Immature natural killer cell (primary cell): ENCODE measurements around the gene THRB. TPM values are rescaled to one million over a fixed set of nuclear protein-coding genes. Genes with fewer than 3 reads are reported as not detected.
"Not testable (repeated sequence)": the region's sequence is repeated elsewhere in the genome, so short reads cannot be mapped to it uniquely, and the experiment has no call there.

Source experiments
- DNase-seq, 3 donors: peaks; one replicate each; pipeline ENCODE4 v3.0.0; 2022; ENCODE audit warnings: mixed read lengths in 1 of 3
- H3K27ac Mint-ChIP-seq, 6 donors: one replicate each; pipeline ENCODE4 v1.8.0; 2020; ENCODE audit warnings: mixed read lengths in 6 of 6, mild to moderate bottlenecking in 5 of 6, inconsistent platforms in 4 of 6, moderate library complexity in 3 of 6
- H3K27me3 Mint-ChIP-seq, 3 donors: one replicate each; pipeline ENCODE4 v1.8.0; 2020 to 2021; ENCODE audit warnings: low read depth in 3 of 3, mild to moderate bottlenecking in 3 of 3, mixed read lengths in 3 of 3, moderate library complexity in 3 of 3, inconsistent platforms in 1 of 3
- H3K36me3 Mint-ChIP-seq, 3 donors: one replicate each; pipeline ENCODE4 v1.8.0; 2020; ENCODE audit warnings: mixed read lengths in 3 of 3, inconsistent platforms in 2 of 3, mild to moderate bottlenecking in 2 of 3
- H3K4me1 Mint-ChIP-seq, 2 donors: one replicate each; pipeline ENCODE4 v1.8.0; 2020; ENCODE audit warnings: inconsistent platforms in 2 of 2, mild to moderate bottlenecking in 2 of 2, mixed read lengths in 2 of 2, moderate library complexity in 1 of 2
- H3K4me3 Mint-ChIP-seq, 5 donors: one replicate each; pipeline ENCODE4 v1.8.0; 2020; ENCODE audit warnings: mild to moderate bottlenecking in 5 of 5, mixed read lengths in 5 of 5, inconsistent platforms in 3 of 5, moderate library complexity in 3 of 5
- H3K9me3 Mint-ChIP-seq, 6 donors: one replicate each; pipeline ENCODE4 v1.8.0; 2020; ENCODE audit warnings: mild to moderate bottlenecking in 6 of 6, mixed read lengths in 6 of 6, inconsistent platforms in 4 of 6, moderate library complexity in 3 of 6
- polyA plus RNA-seq, 3 donors: library from polyadenylated mRNA; unstranded; fragments of 300-500 nt; fragmentation: Illumina TruSeq; gene quantifications; one replicate each; pipeline ENCODE4 v1.2.3, GENCODE V29; 2021

Gene THRB
- polyA plus RNA-seq, 3 donors from 2014 or later: not detected

DNA sequence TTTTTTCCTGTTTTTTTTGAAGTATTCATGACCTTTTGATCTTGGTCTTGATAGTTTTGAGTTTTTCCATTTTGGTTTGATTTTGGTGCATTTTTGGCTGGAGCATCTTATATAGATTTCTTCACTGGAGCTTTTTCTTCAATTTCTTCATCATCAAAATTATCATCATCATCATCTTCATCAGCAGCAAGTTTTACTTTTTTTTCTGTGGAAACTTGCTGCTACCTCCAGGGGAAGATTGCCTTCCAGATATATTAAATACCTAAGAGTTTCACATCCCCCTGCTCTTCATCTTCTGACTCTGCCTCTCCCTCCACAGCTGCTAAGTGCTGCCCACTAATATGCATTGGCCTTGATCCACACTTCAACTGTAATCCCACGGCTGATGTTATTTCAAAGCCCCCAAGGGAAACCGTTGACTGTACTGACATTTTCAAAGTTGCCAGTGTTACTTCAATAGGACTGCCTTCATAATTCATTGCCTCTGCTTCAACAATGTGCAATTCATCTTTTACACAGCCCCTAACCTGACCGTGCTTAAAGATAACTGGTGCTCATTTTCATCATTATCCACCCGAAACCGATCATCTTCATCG is 397.9 kb downstream of the THRB start:
- Mint-ChIP-seq H3K9me3 (peaks cover 0 to 6% (median 0%) of the 10 kb centered on the region in 6 donors), H3K27me3 (peaks cover 0 to 2% (median 2%) of the 10 kb centered on the region in 3 donors), H3K4me1 (no peaks in the 10 kb centered on the region), H3K4me3 (no peak overlapping the region), H3K27ac (no peak overlapping the region), H3K36me3 (no peaks in the 10 kb centered on the region)
- no peak for DNase-seq

DNA sequence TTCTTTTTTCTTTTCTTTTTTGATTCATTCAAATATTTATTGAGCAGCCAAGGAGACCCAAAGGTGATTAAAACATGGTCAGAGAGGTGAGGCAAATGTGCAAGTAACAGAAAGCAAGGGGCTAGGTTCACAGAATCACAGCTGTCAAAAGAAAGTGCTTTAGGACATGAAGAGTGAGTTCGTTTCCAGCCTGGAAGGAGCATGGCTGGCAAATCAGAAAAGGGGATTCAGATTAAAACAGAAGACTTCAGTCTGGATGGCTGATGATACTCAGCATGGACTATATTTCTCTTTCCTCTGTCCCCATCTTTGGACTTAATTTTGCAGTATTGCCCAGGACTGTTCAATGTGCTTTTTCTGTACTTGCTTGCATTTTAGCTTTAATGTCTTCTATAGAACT is 398.4 kb downstream of the THRB start:
- DNase-seq: no peak
- no peak overlapping the region for H3K4me3 Mint-ChIP-seq
- no peaks in the 10 kb centered on the region for H3K36me3 Mint-ChIP-seq
- peaks cover 0 to 2% (median 2%) of the 10 kb centered on the region in 3 donors for H3K27me3 Mint-ChIP-seq
- no peak overlapping the region for H3K27ac Mint-ChIP-seq
- peaks cover 0 to 6% (median 0%) of the 10 kb centered on the region in 6 donors for H3K9me3 Mint-ChIP-seq
- H3K4me1 Mint-ChIP-seq: no peaks in the 10 kb centered on the region

DNA sequence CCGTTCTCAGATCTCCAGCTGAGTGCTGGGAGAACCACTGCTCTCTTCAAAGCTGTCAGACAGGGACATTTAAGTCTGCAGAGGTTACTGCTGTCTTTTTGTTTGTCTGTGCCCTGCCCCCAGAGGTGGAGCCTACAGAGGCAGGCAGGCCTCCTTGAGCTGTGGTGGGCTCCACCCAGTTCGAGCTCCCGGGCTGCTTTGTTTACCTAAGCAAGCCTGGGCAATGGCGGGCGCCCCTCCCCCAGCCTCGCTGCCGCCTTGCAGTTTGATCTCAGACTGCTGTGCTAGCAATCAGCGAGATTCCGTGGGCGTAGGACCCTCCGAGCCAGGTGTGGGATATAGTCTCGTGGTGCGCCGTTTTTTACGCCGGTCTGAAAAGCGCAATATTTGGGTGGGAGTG is 399.8 kb downstream of the THRB start:
- not testable (repeated sequence) for H3K27me3 Mint-ChIP-seq, H3K36me3 Mint-ChIP-seq, H3K9me3 Mint-ChIP-seq, H3K4me3 Mint-ChIP-seq, H3K27ac Mint-ChIP-seq, H3K4me1 Mint-ChIP-seq, DNase-seq

DNA sequence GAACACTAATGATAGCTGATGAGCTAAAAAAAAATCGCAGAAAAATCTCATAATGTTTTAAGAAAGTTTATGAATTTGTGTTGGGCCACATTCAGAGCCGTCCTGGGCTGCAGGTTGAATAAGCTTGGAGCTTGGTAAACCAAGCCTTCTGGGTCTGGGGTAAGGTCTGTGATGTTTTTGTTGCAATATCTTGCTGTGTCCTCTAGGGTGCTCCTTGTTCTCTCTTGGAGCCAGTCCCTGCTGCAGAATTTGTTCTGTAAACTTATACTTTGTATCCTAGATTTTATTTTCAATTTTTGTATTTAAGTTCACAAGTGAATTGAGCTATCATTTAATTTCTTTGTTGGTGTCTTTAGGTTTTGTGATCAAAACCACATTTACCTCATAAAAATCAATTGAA is 405.9 kb downstream of the THRB start:
- Mint-ChIP-seq H3K4me3 (no peak overlapping the region), H3K9me3 (peaks cover 0 to 4% (median 0%) of the 10 kb centered on the region in 6 donors), H3K27ac (no peak overlapping the region), H3K27me3 (peaks cover 0 to 4% (median 0%) of the 10 kb centered on the region in 3 donors), H3K36me3 (no peaks in the 10 kb centered on the region), H3K4me1 (no peaks in the 10 kb centered on the region)
- no peak for DNase-seq

DNA sequence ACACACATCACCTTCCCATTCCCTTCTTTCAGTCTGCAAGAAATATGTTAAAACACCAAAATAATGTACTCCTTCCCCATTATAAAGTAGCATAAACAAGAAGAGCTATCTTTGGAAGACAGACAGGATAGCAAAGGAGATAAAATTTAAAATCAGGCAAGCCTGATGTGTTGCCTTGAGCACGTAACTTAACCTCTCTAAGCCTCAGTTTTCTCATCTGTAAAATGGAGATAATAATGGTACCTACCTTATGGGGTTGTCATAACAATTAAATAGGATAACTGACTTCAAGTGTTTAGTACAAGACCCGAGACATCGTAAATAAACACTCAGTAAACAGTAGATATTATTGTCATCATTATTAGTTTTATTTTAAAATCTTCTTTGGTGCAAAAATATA is 407.2 kb downstream of the THRB start:
- Mint-ChIP-seq H3K27me3 (peaks cover 0 to 4% (median 0%) of the 10 kb centered on the region in 3 donors), H3K36me3 (no peaks in the 10 kb centered on the region), H3K27ac (no peak overlapping the region), H3K4me3 (no peak overlapping the region), H3K9me3 (peaks cover 0 to 4% (median 0%) of the 10 kb centered on the region in 6 donors), H3K4me1 (no peaks in the 10 kb centered on the region)
- no peak for DNase-seq

DNA sequence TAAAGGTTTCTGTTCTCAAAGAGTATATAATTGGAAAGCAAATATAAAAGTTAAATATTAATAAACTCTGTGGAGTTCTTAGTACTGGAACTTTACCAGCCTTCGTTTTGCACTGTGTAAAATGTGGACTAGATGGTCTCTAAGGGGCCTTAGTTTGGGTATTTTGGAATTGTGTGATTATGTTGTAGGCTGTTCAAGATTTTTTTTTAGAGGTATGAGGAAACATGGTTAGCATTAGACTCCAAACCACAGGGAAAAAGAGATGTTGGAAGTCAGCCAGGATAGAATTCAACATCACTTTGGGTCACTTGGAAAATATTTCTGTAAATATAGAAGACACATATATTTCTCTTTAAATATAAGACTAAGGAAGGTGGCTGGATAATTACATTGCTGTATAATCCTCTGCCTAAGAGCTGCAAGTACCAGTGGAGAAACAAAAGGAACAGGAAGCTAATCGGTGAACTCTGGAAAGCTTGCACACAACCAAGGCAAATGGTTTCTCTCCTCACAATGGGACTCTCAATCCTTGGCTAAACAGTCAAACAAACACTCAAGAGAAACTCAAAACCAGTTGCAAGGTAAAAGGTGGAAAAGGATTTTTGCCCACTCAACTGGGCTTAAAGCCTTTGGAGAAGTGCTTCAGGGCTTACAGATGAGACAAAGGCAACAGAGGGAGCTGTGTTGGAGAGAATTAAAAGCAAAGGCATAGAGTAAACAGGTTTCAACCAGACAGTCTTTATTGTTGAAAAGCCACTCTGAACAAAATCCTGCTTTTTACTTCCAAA is 407.8 kb downstream of the THRB start:
- Mint-ChIP-seq H3K4me1 (no peaks in the 10 kb centered on the region), H3K4me3 (no peak overlapping the region), H3K27me3 (peaks cover 0 to 4% (median 0%) of the 10 kb centered on the region in 3 donors), H3K27ac (no peak overlapping the region), H3K36me3 (no peaks in the 10 kb centered on the region), H3K9me3 (peaks cover 0 to 4% (median 3%) of the 10 kb centered on the region in 6 donors)
- no peak for DNase-seq

DNA sequence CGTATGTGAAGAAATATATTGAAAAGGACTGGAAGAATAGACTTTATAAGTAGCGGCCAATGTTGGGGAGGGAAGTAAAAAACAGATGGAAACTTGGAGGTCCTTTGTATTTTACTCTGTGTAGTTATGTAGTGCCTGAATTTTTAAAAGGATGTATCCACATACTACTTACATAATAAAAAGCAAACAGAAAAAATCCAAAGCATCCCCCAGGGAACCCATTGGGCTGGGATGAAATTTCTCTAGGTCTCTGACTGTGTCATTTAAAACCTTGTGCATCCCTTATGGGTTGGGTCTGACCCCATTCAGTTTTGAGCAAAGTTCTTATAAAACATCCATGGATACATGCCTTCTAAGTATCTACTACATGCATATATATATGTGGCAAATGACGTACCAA is 408.4 kb downstream of the THRB start:
- Mint-ChIP-seq H3K4me3 (no peak overlapping the region), H3K27ac (no peak overlapping the region), H3K27me3 (peaks cover 0 to 4% (median 0%) of the 10 kb centered on the region in 3 donors), H3K9me3 (peaks cover 0 to 4% (median 3%) of the 10 kb centered on the region in 6 donors), H3K4me1 (no peaks in the 10 kb centered on the region), H3K36me3 (no peaks in the 10 kb centered on the region)
- DNase-seq: no peak

DNA sequence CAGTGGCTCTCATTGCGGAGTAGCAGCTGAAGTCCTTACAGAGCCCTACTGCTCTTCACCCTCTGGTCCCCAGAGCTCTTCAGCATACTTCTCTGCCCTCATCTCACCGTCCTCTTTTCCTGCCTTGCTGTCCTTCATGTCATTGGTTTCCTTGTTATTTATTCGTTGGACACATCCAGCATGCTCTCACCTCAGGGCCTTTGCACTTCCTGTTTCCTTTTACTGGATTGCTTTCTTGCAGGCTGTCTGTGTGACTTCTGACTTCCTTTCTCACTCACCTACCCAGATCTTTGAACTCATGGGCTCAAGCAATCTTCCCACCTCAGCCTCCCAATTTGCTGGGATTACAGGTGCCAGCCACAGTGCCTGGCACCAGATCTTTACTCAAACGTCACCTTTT is 422.5 kb downstream of the THRB start:
- DNase-seq: no peak
- Mint-ChIP-seq H3K27me3 (no peaks in the 10 kb centered on the region), H3K9me3 (peaks cover 0 to 4% (median 0%) of the 10 kb centered on the region in 6 donors), H3K27ac (no peak overlapping the region), H3K4me1 (no peaks in the 10 kb centered on the region), H3K4me3 (no peak overlapping the region), H3K36me3 (no peaks in the 10 kb centered on the region)

DNA sequence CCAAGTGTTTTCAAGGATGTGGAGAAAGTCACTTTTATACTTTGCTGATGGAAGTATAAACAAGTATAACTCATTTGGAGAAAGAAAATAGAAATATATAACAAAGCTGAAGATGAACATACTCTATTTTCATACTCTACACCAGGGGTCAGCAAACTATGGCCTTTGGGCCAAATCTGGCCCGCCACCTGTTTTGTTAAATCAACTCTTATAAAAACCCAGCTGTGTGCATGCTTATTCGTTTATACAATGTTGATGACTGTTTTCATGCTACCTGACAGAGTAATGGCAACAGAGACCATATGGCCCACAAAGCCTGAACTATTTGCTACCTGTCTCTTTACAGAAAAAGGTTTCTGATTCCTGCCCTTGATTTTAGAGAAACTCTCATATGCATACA is 425.6 kb downstream of the THRB start:
- Mint-ChIP-seq H3K36me3 (no peaks in the 10 kb centered on the region), H3K4me1 (no peaks in the 10 kb centered on the region), H3K27me3 (no peaks in the 10 kb centered on the region), H3K4me3 (no peak overlapping the region), H3K9me3 (peaks cover 0 to 2% (median 0%) of the 10 kb centered on the region in 6 donors), H3K27ac (no peak overlapping the region)
- no peak for DNase-seq

DNA sequence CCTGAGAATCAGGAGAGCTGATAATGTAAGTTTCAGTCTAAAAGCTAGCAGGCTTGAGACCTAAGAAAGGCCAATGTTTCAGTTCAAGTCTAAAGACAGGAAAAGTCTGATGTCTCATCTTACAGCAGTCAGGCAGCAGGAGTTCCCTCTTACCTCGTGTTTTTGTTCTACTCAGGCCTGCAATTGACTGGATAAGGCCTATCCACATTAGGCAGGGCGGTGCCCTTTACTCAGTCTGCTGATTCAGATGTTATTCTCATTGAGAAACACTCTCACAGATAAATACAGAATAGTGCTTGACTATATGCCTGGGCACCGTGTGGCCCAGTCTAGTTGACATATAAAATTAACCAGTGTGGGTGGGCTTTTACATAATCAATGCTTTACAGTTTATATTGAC is 427.2 kb downstream of the THRB start:
- Mint-ChIP-seq H3K4me3 (no peak overlapping the region), H3K36me3 (no peaks in the 10 kb centered on the region), H3K4me1 (no peaks in the 10 kb centered on the region), H3K27me3 (no peaks in the 10 kb centered on the region), H3K9me3 (peaks cover 0 to 2% (median 0%) of the 10 kb centered on the region in 6 donors), H3K27ac (no peak overlapping the region)
- no peak for DNase-seq
